ENCODE results near the gene CERS1.

GRCh38 chr19:18889949-18890745 is 5.8 kb downstream of the CERS1 start:
- TF ChIP-seq CTCF (conservative IDR thresholded peaks at IDR 0.05; ENCODE audit: low read depth, low read length) = no peak
- no peak for TF ChIP-seq EZH2 (IDR thresholded peaks at IDR 0.05; ENCODE audit: borderline replicate concordance, low read depth, low read length, poor library complexity, severe bottlenecking)
